HCEC 1CT (cell line): ENCODE data around the gene RNF215.

Experiments used
- DNase-seq: peaks from one replicate; pipeline ENCODE4 v3.0.0-alpha.2; 2017

RNF215 gene

GRCh38 chr22:30393885-30394284 lies 6.7 kb upstream of the RNF215 start:
- DNase-seq: no peak

GRCh38 chr22:30393322-30393680 lies 6.1 kb upstream of the RNF215 start:
- no peak for DNase-seq

GRCh38 chr22:30392661-30393321 lies 5.6 kb upstream of the RNF215 start:
- DNase-seq: no peak

DNA sequence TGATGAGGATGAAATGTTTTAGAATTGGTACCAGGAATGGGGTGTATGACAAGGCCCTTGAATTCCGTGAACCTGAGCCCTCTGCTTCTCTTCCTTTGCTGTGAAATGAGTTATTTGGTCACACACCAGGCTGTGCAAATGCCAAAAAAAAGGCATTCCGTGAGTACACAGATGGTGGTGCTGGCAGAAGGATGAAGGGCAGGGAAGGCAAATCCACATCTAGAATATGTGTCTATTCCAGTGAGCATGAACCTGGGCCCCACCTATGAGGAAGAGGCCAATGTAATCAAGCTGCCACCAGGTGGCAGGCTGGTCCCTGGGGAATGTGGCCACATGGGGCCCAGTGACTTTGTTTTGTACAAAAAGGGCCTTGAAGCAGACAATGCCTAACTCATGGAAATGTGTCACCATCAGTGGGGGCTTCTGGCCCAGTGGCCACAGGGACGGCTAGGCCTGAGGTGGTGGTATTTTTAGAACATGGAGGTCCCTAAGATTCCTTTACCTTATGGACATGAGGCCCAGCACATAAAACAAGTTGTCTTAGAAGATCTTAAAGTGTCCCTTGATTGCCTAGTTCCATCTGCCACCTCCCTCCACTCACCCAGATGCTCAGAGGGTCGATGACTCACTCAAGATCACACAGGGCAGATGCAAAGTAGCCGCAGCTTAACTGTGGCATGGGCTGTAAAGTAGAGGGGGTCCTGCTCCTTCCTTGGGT lies 3.9 kb upstream of the RNF215 start:
- peak; percentile 66 for DNase-seq

GRCh38 chr22:30386608-30386959 lies 627 bp downstream of the RNF215 start:
- DNase-seq: no peak

- DNase-seq: no peak
These were observed 1.3 kb downstream of the RNF215 start for GRCh38 chr22:30385942-30386341.

DNA sequence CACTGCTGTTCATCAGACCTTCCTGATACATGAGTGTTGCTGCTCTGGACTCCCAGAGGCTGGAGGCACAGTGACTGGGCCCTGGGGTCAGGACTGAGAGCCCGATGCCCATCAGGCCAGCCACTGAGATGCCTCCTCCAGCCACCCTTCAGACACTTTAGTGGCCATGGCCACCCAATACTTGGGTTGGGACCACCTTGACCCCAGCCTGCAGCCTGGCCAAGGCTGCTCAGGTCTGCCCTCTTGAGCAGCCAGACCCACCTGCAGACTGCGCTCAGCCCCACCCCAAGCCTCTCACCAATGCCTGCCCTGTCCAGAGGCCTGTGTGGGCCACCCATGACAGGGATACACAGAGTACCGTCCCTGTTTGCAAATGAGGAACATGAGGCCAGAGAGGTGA lies 4.2 kb downstream of the RNF215 start:
- DNase-seq: no peak

DNA sequence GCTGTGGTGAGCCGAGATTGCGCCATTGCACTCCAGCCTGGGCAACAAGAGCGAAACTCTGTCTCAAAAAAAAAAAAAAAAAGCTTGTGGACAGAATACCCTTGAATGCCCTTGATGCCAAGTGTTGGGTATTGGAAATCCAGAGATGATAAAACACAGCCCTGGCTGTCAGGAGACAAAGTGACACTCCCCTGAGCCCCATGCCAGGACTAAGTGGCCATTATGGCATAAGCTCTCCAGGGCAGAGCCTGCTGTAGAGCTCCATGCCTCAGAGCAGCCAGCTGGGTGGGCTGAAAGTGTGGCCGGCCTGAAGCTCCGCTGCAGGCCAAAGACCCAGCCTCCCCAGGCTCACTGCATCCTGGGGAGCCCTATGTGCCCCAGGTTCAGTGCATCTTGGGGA lies 4.9 kb downstream of the RNF215 start:
- no peak for DNase-seq

DNA sequence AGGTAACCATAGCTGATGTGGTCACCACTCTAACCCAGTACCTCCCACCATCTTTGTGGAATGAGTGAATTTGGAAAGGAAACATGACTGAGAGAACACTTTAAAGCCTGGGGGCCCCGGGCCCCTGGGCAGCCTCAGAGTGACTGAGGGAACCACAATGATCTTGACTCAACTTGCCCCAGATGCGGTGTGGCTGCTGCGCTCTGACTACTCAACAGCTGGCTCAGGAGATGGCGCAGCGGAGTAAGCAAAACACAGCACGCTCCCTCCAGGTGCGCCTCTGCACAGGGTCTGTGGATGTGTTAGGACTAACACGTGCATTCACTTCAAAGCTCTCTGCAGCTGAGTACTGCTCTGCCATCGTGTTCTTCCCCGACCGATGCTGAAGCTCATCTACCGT lies 5.9 kb downstream of the RNF215 start:
- no peak for DNase-seq

GRCh38 chr22:30380011-30380410 lies 7.2 kb downstream of the RNF215 start:
- DNase-seq: no peak

DNA sequence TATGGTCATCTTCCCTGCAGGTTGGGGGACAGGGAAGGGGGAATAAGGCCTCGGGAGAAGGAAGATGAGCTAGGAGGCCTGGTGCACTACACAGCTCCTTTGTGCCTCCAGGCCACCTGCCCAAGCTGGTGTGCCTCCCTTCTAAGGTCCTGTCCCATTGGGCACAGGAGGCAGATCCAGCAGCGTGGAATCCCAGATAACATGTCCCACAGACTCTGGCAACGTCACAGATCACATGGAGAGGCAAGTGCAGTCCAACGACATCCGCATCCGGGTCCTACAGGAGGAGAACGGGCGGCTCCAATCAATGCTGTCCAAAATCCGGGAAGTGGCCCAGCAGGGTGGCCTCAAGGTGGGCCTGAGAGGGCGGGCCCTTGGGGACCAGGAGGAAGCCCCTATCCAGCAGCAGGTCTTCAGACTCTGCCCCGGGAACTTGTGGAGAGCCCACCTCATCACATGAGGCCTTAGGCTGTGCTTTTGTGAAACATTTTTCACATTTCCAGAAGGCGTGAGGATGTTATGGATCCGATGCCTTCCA lies 11.8 kb downstream of the RNF215 start:
- no peak for DNase-seq

DNA sequence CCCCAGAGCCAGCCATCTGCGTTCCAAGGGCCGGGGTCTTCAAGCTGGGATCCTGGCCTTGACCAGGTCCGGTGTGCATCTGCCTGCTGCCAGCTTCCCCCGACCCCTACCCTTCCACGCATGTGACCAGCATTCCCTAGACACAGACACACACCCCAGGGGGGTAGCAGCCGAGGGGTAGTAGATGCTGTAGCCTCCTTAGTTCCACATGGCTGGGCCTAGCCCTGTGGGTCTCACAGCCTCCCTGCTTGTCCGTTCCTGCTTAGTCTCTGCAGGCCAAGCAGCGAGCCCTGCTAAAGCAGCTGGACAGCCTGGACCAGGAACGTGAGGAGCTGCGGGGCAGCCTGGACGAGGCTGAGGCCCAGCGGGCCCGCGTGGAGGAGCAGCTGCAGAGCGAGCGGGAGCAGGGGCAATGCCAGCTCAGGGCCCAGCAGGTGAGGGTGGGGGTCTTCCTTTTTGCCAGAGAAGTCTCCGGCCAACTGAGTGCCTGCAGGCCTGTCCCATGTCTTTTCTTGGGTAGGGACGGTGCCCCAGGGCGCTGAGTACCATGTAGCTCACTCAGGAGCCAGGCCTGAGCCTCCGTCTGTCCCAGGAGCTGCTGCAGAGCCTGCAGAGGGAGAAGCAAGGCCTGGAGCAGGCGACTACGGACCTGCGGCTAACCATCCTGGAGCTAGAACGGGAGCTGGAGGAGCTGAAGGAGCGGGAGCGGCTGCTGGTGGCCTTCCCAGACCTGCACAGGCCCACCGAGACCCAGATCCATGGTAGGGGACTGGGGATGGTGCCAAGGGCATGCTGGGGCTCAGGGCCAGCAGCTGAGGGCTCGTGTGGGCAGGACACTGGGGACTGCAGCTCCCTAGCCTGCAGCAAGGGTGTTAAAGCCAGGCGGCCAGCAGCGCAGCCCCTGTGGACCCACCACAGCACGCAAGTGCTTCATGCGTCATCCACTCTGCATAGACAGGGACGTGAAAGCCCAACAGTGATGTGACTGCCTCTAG lies 13.6 kb downstream of the RNF215 start:
- DNase-seq: no peak

DNA sequence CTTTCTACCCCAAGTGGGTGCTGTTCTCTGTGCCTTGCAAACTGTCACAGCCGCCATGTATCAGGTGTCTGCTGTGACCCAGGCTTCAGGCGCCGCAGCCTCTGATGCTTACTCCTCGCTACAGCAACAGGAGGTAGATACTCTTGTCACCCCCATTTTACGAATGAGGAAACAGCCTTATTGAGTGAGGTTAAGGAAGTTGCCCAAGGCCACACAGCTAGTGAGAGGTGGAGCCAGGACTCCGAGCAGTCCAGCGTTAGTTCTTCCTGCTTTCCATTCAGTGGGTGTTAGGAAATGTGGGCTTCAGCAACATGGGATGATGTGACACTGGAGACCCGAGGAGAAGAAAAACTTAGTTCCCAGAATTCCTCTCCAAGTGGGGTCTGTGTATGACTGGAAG lies 14.3 kb downstream of the RNF215 start:
- no peak for DNase-seq

DNA sequence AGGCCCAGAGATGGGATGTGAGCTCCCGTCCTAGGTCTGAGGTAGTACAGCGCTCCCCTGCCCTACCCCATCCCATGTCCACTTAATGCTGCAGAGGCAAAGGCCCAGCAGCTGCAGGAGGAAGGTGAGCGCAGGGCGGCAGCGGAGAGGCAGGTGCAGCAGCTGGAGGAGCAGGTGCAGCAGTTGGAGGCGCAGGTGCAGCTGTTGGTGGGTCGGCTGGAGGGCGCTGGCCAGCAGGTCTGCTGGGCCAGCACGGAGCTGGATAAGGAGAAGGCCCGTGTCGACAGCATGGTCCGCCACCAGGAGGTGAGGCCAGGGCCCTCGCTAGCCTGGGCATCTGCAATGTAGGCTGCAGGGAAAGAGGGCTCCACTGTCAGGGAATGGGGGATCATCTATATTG lies 15.2 kb downstream of the RNF215 start:
- DNase-seq: no peak

DNA sequence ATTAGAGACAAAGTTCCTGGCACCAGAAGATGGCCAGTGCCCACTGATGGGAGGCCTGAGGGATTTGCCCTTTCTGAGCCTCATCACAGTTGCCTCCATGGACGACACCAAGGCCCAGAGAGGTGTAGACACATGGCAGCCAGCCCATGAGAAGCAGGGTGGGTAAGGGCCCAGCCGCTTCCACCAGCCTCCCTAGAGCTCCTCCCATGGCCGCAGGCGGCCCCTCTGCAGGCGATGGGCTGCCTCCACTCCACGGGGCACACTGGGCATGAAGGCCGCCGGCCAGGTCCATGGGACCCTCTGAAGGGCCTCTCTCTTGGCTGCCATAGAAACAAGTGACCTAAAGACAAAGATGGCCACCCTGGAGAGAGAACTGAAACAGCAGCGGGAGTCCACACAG lies 15.9 kb downstream of the RNF215 start:
- no peak for DNase-seq

GRCh38 chr22:30370641-30371230 lies 16.5 kb downstream of the RNF215 start:
- no peak for DNase-seq

DNA sequence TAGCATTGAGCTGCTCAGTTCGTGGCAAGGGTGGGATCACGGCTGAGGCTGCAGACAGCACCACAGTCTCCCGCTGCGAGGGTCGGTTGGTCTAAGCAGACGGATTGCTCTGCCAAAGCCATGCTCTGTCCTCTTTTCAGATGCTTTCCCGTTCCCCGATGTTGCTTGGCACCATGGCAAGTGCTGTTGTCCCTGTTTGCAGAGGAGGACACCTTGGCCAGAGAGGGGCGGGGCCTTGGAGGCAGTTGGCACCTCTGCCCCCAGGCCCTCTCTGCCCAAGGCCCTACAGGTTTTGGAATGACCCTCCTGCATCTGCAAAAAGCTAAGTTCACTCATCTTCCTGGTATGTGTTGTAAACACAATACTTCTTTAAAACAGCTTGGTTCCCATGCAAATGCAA lies 18.8 kb downstream of the RNF215 start:
- no peak for DNase-seq

GRCh38 chr22:30365891-30366290 lies 21.3 kb downstream of the RNF215 start:
- DNase-seq: no peak

- no peak for DNase-seq
These were observed 24.4 kb downstream of the RNF215 start for GRCh38 chr22:30362651-30363281.

- DNase-seq: no peak
These were observed 25.1 kb downstream of the RNF215 start for GRCh38 chr22:30361916-30362650.

DNA sequence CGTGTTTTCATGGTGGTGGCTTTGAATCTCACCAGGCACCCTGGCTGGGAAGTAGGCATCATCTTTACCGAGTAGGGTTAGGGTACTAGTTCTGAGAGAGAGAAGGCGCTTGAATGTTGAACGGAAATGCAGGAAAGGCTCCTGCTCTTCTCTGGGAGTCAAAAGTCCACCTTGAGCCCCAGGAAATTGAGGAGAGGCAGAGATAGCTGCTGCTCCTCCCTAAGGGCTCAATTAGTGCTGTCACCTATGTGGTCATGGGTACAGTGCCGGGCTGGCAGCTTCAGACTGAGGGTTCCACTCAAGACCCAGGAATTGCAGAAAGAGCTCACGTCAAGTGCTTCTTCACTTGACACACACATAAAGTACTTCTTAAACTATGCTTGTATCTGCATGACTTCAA lies 28.7 kb downstream of the RNF215 start:
- DNase-seq: no peak

DNA sequence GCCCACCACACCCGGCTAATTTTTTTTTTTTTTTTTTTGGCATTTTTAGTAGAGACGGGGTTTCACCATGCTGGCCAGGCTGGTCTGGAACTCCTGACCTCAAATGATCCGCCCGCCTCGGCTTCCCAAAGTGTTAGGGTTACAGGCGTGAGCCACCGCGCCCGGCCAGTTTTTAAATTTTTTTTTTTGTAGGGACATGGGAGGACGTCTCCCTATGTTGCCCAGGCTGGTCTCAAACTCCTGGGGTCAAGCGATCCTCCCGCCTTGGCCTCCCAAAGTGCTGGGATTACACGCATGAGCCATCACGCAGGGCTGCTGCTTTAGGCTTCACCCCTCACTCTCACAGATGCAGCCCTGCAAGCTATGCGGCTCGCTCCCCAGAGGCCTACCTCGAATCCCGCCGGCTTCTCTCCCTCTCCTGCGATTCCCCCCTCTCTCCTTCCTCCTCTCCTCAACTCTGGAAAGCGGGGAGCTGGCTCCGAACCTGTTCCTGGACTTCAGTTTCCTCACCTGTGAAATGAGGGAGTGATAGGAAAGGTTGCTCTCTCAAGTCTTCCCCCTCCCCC lies 29.5 kb downstream of the RNF215 start:
- DNase-seq: no peak
